Stimulated activated CD4-positive, alpha-beta T cell treated with anti-CD3 and anti-CD28 coated beads, Interleukin-4, amount 100 ng/mL, for 1 hour (primary cell): ENCODE measurements around the gene EFL1.
"Not testable (repeated sequence)": the region's sequence is repeated elsewhere in the genome, so short reads cannot be mapped to it uniquely, and the experiment has no call there.

Experiments
- DNase-seq: peaks from one replicate; pipeline ENCODE4 v3.0.0-alpha.2; 2020

EFL1 gene

DNA sequence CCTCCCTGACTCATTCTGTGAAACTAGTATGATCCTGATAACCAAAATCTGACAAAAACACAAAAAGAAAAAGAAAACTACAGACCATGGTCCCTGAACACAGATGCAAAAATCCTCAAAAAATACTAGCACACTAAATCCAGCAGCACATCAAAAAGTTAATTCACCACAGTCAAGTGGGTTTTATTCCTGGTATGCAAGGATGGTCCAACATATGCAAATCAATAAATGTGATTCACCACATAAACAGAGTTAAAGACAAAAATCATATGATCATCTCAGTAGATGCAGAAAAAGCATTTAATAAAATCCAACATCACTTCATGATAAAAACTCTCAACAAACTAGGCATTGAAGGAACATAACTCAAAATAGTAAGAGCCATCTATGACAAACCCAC is 12.9 kb upstream of the EFL1 start:
- DNase-seq: no peak

- DNase-seq: no peak
Measured at GRCh38 chr15:82272154-82272553, 9.6 kb upstream of the EFL1 start.

GRCh38 chr15:82268454-82268853 is 5.9 kb upstream of the EFL1 start:
- DNase-seq: not testable (repeated sequence)

- not testable (repeated sequence) for DNase-seq
Measured at GRCh38 chr15:82267137-82267536, 4.6 kb upstream of the EFL1 start.

DNA sequence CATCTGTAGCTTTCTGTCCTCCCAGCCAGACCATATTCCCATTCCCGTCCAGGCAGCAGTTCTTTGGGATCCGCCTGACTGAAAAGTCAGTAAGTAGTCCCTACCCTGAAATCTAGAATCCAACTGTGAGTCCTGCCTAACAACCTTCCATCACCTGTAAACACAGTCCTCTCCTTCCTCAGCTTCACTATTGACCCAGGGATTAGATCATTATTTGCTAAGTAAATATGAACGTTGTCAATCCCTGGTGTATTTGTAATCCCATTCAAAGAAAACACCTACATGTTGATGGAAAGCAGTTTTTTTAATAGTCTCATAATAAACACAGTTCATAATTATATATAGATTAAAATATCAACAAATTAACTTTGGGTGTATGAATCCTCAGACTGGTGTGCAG is 816 bp upstream of the EFL1 start:
- no peak for DNase-seq

GRCh38 chr15:82261566-82262421 is 740 bp downstream of the EFL1 start:
- DNase-seq: peak; percentile 14

DNA sequence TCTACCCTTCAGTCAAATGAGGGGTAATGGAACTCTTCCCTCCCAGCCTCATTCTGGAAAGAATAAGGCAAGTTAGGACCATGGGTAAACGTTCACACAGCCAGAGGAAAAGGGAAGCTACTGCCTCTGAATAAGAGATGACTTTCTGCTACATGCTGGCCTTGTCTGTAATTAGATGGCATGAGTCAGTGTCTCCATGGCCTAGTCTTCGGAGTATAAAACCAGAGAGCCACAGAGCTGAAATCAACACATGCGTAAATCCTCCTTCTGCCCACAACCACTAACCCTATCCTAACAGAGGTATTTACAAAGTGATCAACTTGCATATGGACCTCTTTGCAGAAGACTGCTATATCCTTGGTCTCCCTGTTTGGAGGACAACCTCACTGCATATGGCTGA is 14.3 kb downstream of the EFL1 start:
- not testable (repeated sequence) for DNase-seq

- DNase-seq: not testable (repeated sequence)
Measured at GRCh38 chr15:82245956-82246355, 16.6 kb downstream of the EFL1 start.

GRCh38 chr15:82243644-82244043 is 18.9 kb downstream of the EFL1 start:
- DNase-seq: not testable (repeated sequence)

DNA sequence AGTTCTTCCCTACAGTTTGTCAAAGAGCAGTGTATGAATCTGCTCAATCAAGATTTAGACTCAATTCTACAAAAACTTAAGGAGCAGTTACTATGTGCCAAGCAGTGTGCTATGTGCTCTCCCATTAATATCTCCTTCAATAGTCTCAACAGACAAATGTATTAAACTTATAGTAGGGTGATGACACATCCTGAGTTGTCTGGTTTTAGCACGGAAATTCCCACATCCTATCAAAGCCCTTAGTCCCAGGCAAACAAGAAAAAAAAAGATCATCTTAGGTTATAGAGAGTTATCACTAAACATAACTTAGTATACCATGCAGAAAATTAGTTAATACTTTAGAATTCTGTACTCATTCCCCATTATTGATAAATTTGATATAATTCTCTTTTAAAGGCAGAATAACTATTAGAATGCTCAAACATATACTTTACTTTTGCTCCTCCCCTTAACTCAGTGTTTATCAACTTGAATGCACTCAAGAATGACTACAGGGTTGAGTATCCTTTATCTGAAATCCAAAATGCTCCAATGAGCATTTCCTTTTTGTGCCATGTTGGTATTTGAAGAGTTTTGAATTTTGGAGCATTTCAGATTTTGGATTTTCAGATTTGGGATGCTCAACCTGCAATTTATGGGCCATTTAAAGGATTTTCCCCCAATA is 20.6 kb downstream of the EFL1 start:
- DNase-seq: not testable (repeated sequence)

DNA sequence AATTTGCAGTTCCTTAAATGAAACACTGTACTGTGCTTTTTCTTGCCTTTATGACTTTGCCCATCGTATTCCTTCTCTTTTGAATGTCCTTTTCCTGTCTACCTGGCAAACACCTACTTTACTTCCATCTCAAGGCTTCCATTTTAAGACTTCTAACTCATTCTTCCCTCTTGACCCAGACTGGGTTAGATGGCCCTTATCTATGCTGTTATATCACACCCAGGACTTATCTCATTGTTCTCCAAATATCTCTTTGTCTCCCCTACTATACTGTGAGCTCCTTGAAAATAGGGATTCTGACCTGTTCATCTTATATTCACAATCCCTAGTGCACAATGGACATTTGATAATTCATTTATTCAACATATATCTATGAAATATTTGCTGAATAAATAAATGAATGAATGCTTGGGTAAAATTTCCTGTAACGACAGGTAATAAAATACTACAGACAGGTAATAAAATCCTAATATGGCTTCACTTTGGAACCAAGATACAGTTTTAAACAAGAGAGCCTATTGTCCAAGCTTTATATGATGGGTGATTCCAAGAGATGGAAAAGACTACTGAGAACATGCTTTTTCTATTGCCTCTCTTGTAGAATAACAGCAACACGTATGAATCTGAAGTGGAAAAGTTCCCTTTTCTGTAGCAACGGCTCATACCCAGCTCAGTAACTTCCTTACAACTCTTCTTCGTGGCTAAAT is 22.7 kb downstream of the EFL1 start:
- no peak for DNase-seq

- not testable (repeated sequence) for DNase-seq
Measured at GRCh38 chr15:82237944-82238534, 24.5 kb downstream of the EFL1 start.

GRCh38 chr15:82231842-82232241 is 30.7 kb downstream of the EFL1 start:
- DNase-seq: no peak

GRCh38 chr15:82231233-82231632 is 31.3 kb downstream of the EFL1 start:
- DNase-seq: no peak

DNA sequence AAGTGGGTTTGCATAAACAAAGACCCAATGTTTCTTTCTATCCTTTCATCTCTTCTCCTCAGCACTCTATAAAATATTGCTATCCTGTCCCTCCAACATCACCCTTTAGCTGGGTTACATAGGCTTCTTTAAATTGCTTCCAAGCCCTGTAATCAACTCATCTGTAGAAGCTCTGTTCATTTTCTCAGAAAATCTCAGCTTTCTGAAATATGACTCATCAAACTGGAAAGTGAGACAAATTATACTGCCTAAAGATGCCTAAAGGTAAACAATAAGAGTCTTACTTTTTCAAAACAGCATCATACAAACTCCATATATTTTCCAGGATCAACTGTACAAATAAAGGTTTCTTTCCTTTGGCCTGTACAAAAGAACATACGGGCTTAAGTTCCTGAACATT is 33.8 kb downstream of the EFL1 start:
- no peak for DNase-seq

GRCh38 chr15:82221535-82221934 is 41.0 kb downstream of the EFL1 start:
- peak; percentile 18 for DNase-seq

DNA sequence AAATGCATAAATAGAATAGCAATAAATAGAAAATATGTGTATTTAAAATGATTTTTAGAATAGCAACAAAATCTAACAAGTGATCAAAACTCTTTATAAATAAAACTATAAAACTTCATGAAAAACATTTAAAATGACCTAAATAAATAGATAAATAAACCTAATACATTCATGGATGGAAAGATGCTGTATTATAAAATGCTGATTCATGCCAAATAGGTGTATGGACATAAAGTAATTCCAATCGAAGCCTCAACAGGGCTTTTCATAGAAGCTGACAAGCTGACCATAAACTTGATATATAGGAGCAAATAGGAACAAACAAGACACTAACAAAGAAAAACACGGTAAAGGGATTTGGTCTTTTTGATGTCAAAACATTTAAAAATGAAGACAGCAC is 46.4 kb downstream of the EFL1 start:
- DNase-seq: not testable (repeated sequence)

DNA sequence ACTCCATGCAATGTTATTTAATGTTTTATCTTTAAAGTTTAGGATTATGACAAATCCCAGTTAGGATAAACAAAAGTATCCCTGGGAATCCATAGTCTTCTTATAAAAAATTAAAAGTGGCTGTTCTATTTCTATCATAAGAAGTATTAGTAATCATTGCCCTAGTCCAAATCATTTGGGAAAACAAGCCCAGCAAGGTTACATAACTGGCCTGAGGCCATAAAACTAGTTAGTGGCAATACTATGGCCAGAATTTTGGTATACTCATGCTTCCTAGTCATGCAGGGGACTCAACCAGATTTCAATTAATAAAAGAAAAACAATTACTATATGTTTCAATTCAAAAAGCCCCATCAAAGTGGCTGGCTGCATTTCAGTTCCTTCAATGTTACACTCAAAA is 50.3 kb downstream of the EFL1 start:
- not testable (repeated sequence) for DNase-seq

DNA sequence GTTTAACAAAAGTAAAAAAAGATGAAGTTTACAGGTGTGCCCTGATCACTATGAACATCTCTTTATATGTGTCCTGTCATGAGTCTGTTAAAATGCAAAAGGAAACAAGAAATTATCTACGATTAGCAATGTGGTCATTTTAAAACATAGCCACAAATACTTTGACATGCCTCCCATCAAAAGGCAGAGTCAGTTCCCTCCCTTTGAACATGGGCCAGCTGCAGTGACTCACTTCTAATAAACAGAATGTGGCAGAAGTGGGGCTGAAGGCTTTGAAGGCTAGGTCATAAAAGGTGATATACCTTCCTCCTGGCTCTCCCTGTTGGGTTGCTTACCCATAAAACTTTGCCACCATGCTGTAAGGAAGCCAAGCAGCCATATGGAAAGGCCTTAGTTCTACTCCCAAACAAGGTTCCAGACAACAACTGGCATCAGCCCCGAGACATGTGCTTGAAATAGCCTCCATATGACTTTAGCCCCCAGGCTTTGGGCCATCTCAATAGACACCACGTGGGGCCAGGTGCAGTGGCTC is 52.4 kb downstream of the EFL1 start:
- not testable (repeated sequence) for DNase-seq

- not testable (repeated sequence) for DNase-seq
Measured at GRCh38 chr15:82204575-82204974, 58.0 kb downstream of the EFL1 start.

- peak; percentile 48 for DNase-seq
Measured at GRCh38 chr15:82197733-82198594, 64.6 kb downstream of the EFL1 start.

DNA sequence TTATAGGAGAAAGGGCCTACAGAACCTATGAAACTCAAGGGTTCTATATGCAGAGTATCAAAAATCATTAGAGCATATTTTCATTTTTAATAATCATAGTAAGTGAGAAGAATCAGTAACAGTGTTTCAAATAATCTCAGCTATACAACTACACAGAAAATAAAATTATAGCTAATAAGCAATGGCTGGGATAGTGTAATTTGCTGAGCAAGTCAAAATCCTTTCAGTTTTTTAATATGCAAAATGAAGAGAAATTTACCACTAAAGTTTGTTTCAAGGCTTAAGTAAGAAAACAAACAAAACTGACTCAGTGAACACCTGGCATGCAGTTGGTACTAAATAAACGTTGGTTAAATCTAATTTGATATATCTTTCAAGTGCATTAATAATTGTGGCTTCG is 66.2 kb downstream of the EFL1 start:
- no peak for DNase-seq
